PC-9 (cell line): ENCODE data around the gene PIP.
"Not testable (repeated sequence)": the region's sequence is repeated elsewhere in the genome, so short reads cannot be mapped to it uniquely, and the experiment has no call there.

ENCODE experiments used
- CTCF ChIP-seq: fragments of 200-600 bp; sonication (generic); conservative IDR thresholded peaks from 2 replicates; pipeline ENCODE4 v1.6.1; 2017; ENCODE audit warnings: mixed run types, antibody characterized with exemption, mild to moderate bottlenecking, moderate library complexity
- EZH2 ChIP-seq: fragments of 200-600 bp; sonication (generic); IDR thresholded peaks from 2 replicates; pipeline ENCODE4 v1.8.0; 2017; ENCODE audit warnings: antibody characterized with exemption, low read depth

- not testable (repeated sequence) for TF ChIP-seq CTCF, EZH2
Observed at GRCh38 chr7:143088549-143089231, 43.2 kb upstream of the PIP start.
